ENCODE results near the gene ATP2A3. TPM values are rescaled to one million over a fixed set of nuclear protein-coding genes. Genes with fewer than 3 reads are reported as not detected.

The ATP2A3 gene
- polyA plus RNA-seq, 3 donors, result 6.9 to 46.5 (median 9.5) TPM

GRCh38 chr17:3903051-3903825 is 61.0 kb downstream of the ATP2A3 start:
- H3K4me1 ChIP-seq (ENCODE audit: control insufficient read depth in 1 of 2, insufficient read depth in 2 of 2, low read length in 2 of 2), result no peaks in the 10 kb centered on the region
- no peak overlapping the region for H3K4me3 ChIP-seq (replicated peaks in 1 of 3; ENCODE audit: low read depth in 2 of 3, low read length in 3 of 3)
- no peak overlapping the region for H3K9ac ChIP-seq (ENCODE audit: insufficient read depth, low read length, poor library complexity, severe bottlenecking)
- H4K20me1 ChIP-seq (ENCODE audit: insufficient read depth, low read length), result peaks cover 55% of the 10 kb centered on the region
- H3K9me3 ChIP-seq (replicated peaks in 1 of 2; ENCODE audit: control insufficient read depth in 1 of 2, insufficient read depth in 1 of 2, low read length in 2 of 2), result no peaks in the 10 kb centered on the region
- H3K36me3 ChIP-seq (replicated peaks in 1 of 2; ENCODE audit: control insufficient read depth in 1 of 2, insufficient read depth in 2 of 2, low read length in 2 of 2), result peaks cover 42 to 74% of the 10 kb centered on the region in 2 donors
- Mint-ChIP-seq H3K27me3 (ENCODE audit: low read depth in 3 of 3) (peaks cover 0 to 2% (median 0%) of the 10 kb centered on the region in 3 donors), H3K4me1 (no peaks in the 10 kb centered on the region), H3K9me3 (peaks cover 0 to 4% (median 0%) of the 10 kb centered on the region in 7 donors), H3K4me3 (no peak overlapping the region), H3K27ac (no peak overlapping the region), H3K36me3 (peaks cover 29 to 91% of the 10 kb centered on the region in 2 donors)
- no peak for DNase-seq
- H3K4me2 ChIP-seq (replicated peaks; ENCODE audit: extremely low read depth, low read length, poor library complexity, severe bottlenecking), result no peak overlapping the region
- no peaks in the 10 kb centered on the region for H3K27me3 ChIP-seq (ENCODE audit: control insufficient read depth in 2 of 2, insufficient read depth in 2 of 2, low read length in 2 of 2)
- 97% methylated on average over 20 of the region's 25 CpGs for WGBS (ENCODE audit: insufficient coverage)
- intact Hi-C loops (cut with micrococcal nuclease), result no loop called here
- peaks cover 24% of the 10 kb centered on the region for H3K79me2 ChIP-seq (ENCODE audit: insufficient read depth, low read length)
- no peak for TF ChIP-seq CTCF (IDR thresholded peaks at IDR 0.05)
- H3K27ac ChIP-seq (ENCODE audit: low read depth in 1 of 2, low read length in 2 of 2), result no peak overlapping the region
- no peak overlapping the region for H2AFZ ChIP-seq (ENCODE audit: insufficient read depth, low read depth, low read length, poor library complexity, severe bottlenecking)

- 95% methylated on average over 3 of the region's 6 CpGs for WGBS (ENCODE audit: insufficient coverage)
- Mint-ChIP-seq H3K27me3 (ENCODE audit: low read depth in 3 of 3) (peaks cover 0 to 3% (median 0%) of the 10 kb centered on the region in 3 donors), H3K4me3 (no peak overlapping the region), H3K27ac (peak overlapping the region in 2 of 7 donors; percentile 42 to 55), H3K9me3 (no peaks in the 10 kb centered on the region), H3K36me3 (peaks cover 36 to 90% of the 10 kb centered on the region in 2 donors), H3K4me1 (peaks cover 5% of the 10 kb centered on the region)
- no peaks in the 10 kb centered on the region for H3K27me3 ChIP-seq (ENCODE audit: control insufficient read depth in 2 of 2, insufficient read depth in 2 of 2, low read length in 2 of 2)
- intact Hi-C loops (cut with micrococcal nuclease), result no loop called here
- no peak overlapping the region for H3K9ac ChIP-seq (ENCODE audit: insufficient read depth, low read length, poor library complexity, severe bottlenecking)
- H3K4me2 ChIP-seq (replicated peaks; ENCODE audit: extremely low read depth, low read length, poor library complexity, severe bottlenecking), result no peak overlapping the region
- H3K79me2 ChIP-seq (ENCODE audit: insufficient read depth, low read length), result peaks cover under 1% of the 10 kb centered on the region
- no peak for DNase-seq
- no peaks in the 10 kb centered on the region for H3K9me3 ChIP-seq (replicated peaks in 1 of 2; ENCODE audit: control insufficient read depth in 1 of 2, insufficient read depth in 1 of 2, low read length in 2 of 2)
- H3K36me3 ChIP-seq (replicated peaks in 1 of 2; ENCODE audit: control insufficient read depth in 1 of 2, insufficient read depth in 2 of 2, low read length in 2 of 2), result peaks cover 51 to 77% of the 10 kb centered on the region in 2 donors
- peaks cover 29% of the 10 kb centered on the region for H4K20me1 ChIP-seq (ENCODE audit: insufficient read depth, low read length)
- TF ChIP-seq CTCF (IDR thresholded peaks at IDR 0.05), result no peak
- no peak overlapping the region for H3K27ac ChIP-seq (ENCODE audit: low read depth in 1 of 2, low read length in 2 of 2)
- no peak overlapping the region for H2AFZ ChIP-seq (ENCODE audit: insufficient read depth, low read depth, low read length, poor library complexity, severe bottlenecking)
- no peak overlapping the region for H3K4me3 ChIP-seq (replicated peaks in 1 of 3; ENCODE audit: low read depth in 2 of 3, low read length in 3 of 3)
- peaks cover 6 to 7% of the 10 kb centered on the region in 2 donors for H3K4me1 ChIP-seq (ENCODE audit: control insufficient read depth in 1 of 2, insufficient read depth in 2 of 2, low read length in 2 of 2)
Observed at GRCh38 chr17:3900646-3901045, 63.6 kb downstream of the ATP2A3 start.

All from CD14-positive monocyte (primary cell).